ENCODE results near the gene NHLH1. TPM values are rescaled to one million over a fixed set of nuclear protein-coding genes. Genes with fewer than 3 reads are reported as not detected.

NHLH1 gene
- total RNA-seq, 4 donors from 2014 or later = not detected

DNA sequence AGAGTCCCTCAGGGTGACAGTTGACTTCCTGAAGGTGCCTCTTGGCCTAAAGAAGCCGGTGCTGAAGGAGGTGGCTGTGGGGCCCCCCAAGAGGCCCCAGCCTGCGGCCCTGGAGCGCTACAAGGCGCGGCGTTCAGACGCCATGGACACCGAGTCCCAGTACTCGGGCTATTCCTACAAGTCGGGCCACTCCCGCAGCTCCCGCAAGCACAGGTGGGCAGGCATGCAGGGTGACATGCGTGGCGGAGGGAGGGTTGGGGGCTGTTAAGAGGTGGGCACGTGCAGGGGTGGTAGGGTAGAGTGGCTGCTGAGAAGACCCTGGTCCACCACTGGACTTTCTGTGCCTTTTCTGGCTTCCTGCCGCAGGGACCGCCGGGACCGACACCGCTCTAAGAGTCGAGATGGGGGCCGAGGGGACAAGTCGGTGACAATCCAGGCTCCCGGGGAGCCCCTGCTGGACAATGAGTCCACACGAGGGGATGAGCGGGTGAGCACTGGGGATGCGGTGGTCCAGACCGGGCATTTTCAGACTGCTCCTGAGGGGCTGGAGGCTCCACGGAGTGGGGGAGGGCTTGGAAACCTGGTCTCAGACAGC lies 48.9 kb downstream of the NHLH1 start:
- Histone ChIP-seq H3K27ac (no peak overlapping the region), H3K4me3 (replicated peaks in 1 of 3) (no peak overlapping the region), H3K27me3 (no peaks in the 10 kb centered on the region), H3K9me3 (no peaks in the 10 kb centered on the region), H3K4me1 (no peaks in the 10 kb centered on the region), H3K36me3 (no peaks in the 10 kb centered on the region)
- DNase-seq = no peak
- 94 to 97% methylated on average over 24 to 29 of the region's 29 CpGs for WGBS, 2 donors
- TF ChIP-seq CTCF (IDR thresholded peaks at IDR 0.05) (no peak), POLR2A (IDR thresholded peaks at IDR 0.05) (no peak)
- intact Hi-C loops (cut with DNase I) = no loop called here

GRCh38 chr1:160416369-160416768 lies 49.5 kb downstream of the NHLH1 start:
- Histone ChIP-seq H3K4me1 (no peaks in the 10 kb centered on the region), H3K9me3 (no peaks in the 10 kb centered on the region), H3K27ac (no peak overlapping the region), H3K4me3 (replicated peaks in 1 of 3) (no peak overlapping the region), H3K27me3 (no peaks in the 10 kb centered on the region), H3K36me3 (no peaks in the 10 kb centered on the region)
- intact Hi-C loops (cut with DNase I) = no loop called here
- 76 to 83% methylated on average over 4 of the region's 4 CpGs for WGBS, 2 donors
- DNase-seq = no peak
- peak in 3 of 6 experiments; percentile 11 to 32 (median 20) for TF ChIP-seq CTCF (IDR thresholded peaks at IDR 0.05)
- no peak for TF ChIP-seq POLR2A (IDR thresholded peaks at IDR 0.05)

- DNase-seq = no peak
- TF ChIP-seq CTCF (IDR thresholded peaks at IDR 0.05) = no peak
- no peak for TF ChIP-seq POLR2A (IDR thresholded peaks at IDR 0.05)
- Histone ChIP-seq H3K4me1 (no peaks in the 10 kb centered on the region), H3K9me3 (no peaks in the 10 kb centered on the region), H3K36me3 (no peaks in the 10 kb centered on the region), H3K27ac (no peak overlapping the region), H3K27me3 (no peaks in the 10 kb centered on the region), H3K4me3 (replicated peaks in 1 of 3) (no peak overlapping the region)
- intact Hi-C loops (cut with DNase I) = no loop called here
- WGBS, 2 donors = 91 to 93% methylated on average over 6 of the region's 6 CpGs
Observed at GRCh38 chr1:160418483-160418882, 51.6 kb downstream of the NHLH1 start.

- no peak for TF ChIP-seq CTCF (IDR thresholded peaks at IDR 0.05)
- TF ChIP-seq POLR2A (IDR thresholded peaks at IDR 0.05) = no peak
Observed at GRCh38 chr1:160419150-160419837, 52.4 kb downstream of the NHLH1 start.

DNA sequence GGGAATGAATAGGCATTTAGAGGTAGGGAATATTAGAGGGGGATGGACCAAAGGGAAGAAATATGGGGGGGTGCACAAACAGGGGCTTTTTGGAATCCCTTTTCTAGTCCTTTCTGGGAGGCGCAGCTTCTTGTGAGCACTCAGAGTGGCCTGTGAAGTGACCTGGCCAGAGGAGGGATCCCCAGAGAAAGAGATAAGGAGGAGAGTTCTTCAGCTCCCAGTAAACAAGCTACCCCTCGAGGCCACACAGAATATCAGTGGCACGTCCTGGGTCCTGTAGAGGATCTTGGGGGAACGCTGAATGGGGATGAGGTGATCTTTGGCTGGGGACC lies 52.9 kb downstream of the NHLH1 start:
- DNase-seq = no peak
- 82 to 96% methylated on average over 4 of the region's 4 CpGs for WGBS, 2 donors
- intact Hi-C loops (cut with DNase I) = no loop called here
- TF ChIP-seq CTCF (IDR thresholded peaks at IDR 0.05) (no peak), POLR2A (IDR thresholded peaks at IDR 0.05) (no peak)
- no peaks in the 10 kb centered on the region for H3K36me3 ChIP-seq
- no peaks in the 10 kb centered on the region for H3K27me3 ChIP-seq
- H3K4me3 ChIP-seq (replicated peaks in 1 of 3) = no peak overlapping the region
- H3K4me1 ChIP-seq = no peaks in the 10 kb centered on the region
- no peak overlapping the region for H3K27ac ChIP-seq
- H3K9me3 ChIP-seq = no peaks in the 10 kb centered on the region

More at GRCh38 chr1:160419150-160419837, 52.4 kb downstream of the NHLH1 start:
- WGBS, 2 donors = 92 to 95% methylated on average over 28 to 29 of the region's 34 CpGs
- no peaks in the 10 kb centered on the region for H3K36me3 ChIP-seq
- no peaks in the 10 kb centered on the region for H3K9me3 ChIP-seq
- no peaks in the 10 kb centered on the region for H3K4me1 ChIP-seq
- no peak overlapping the region for H3K4me3 ChIP-seq (replicated peaks in 1 of 3)
- intact Hi-C loops (cut with DNase I) = no loop called here
- DNase-seq = no peak
- H3K27ac ChIP-seq = no peak overlapping the region
- no peaks in the 10 kb centered on the region for H3K27me3 ChIP-seq
